HEK293 (cell line): ENCODE results near the gene CARD10.

Source experiments
- AEBP2 ChIP-seq: fragments of 450-650 bp; formaldehyde crosslinking; IDR thresholded peaks from 2 replicates; pipeline ENCODE4 v1.5.1; 2016; ENCODE audit warnings: missing biosample characterization, missing genetic modification characterization, borderline replicate concordance
- BCL6B ChIP-seq: fragments of 450-650 bp; formaldehyde crosslinking; IDR thresholded peaks from 2 replicates; pipeline ENCODE4 v1.5.1; 2017; ENCODE audit warnings: missing biosample characterization, missing genetic modification characterization
- EGR2 ChIP-seq: fragments of 450-650 bp; formaldehyde crosslinking; IDR thresholded peaks from 2 replicates; pipeline ENCODE4 v1.5.1; 2016; ENCODE audit warnings: low read depth, missing biosample characterization, missing genetic modification characterization
- GLIS2 ChIP-seq: fragments of 450-650 bp; formaldehyde crosslinking; IDR thresholded peaks from 2 replicates; pipeline ENCODE4 v1.5.1; 2016; ENCODE audit warnings: missing biosample characterization, missing genetic modification characterization
- IKZF3 ChIP-seq: fragments of 450-650 bp; IDR thresholded peaks from 2 replicates; pipeline ENCODE4 v1.5.0; 2018; ENCODE audit warnings: missing biosample characterization, mild to moderate bottlenecking, missing genetic modification characterization, moderate library complexity
- KLF17 ChIP-seq: fragments of 450-650 bp; formaldehyde crosslinking; IDR thresholded peaks from 2 replicates; pipeline ENCODE4 v1.5.1; 2016; ENCODE audit warnings: missing biosample characterization, missing genetic modification characterization
- REST ChIP-seq: fragments of 450-650 bp; formaldehyde crosslinking; IDR thresholded peaks from 2 replicates; pipeline ENCODE4 v1.5.1; 2016; ENCODE audit warnings: missing biosample characterization, missing genetic modification characterization
- SP2 ChIP-seq: fragments of 450-650 bp; formaldehyde crosslinking; IDR thresholded peaks from 2 replicates; pipeline ENCODE4 v1.5.1; 2016; ENCODE audit warnings: missing biosample characterization, missing genetic modification characterization
- TSHZ1 ChIP-seq: fragments of 450-650 bp; formaldehyde crosslinking; IDR thresholded peaks from 2 replicates; pipeline ENCODE4 v1.5.1; 2016; ENCODE audit warnings: missing biosample characterization, missing genetic modification characterization, borderline replicate concordance
- ZBTB17 ChIP-seq: fragments of 450-650 bp; formaldehyde crosslinking; IDR thresholded peaks from 2 replicates; pipeline ENCODE4 v1.5.1; 2016; ENCODE audit warnings: missing biosample characterization, missing genetic modification characterization
- ZNF114 ChIP-seq: fragments of 450-650 bp; formaldehyde crosslinking; IDR thresholded peaks from 2 replicates; pipeline ENCODE4 v1.5.0; 2017; ENCODE audit warnings: missing biosample characterization, missing genetic modification characterization
- ZNF148 ChIP-seq: fragments of 450-650 bp; formaldehyde crosslinking; IDR thresholded peaks from 2 replicates; pipeline ENCODE4 v1.5.0; 2017; ENCODE audit warnings: missing biosample characterization, missing genetic modification characterization, borderline replicate concordance
- ZNF18 ChIP-seq: fragments of 450-650 bp; formaldehyde crosslinking; IDR thresholded peaks from 2 replicates; pipeline ENCODE4 v1.5.1; 2016; ENCODE audit warnings: missing biosample characterization, missing genetic modification characterization
- ZNF24 ChIP-seq: fragments of 450-650 bp; formaldehyde crosslinking; IDR thresholded peaks from 2 replicates; pipeline ENCODE4 v1.5.1; 2016; ENCODE audit warnings: missing biosample characterization, missing genetic modification characterization
- ZNF280C ChIP-seq: fragments of 450-650 bp; formaldehyde crosslinking; IDR thresholded peaks from 2 replicates; pipeline ENCODE4 v1.5.1; 2016; ENCODE audit warnings: missing biosample characterization, missing genetic modification characterization
- ZNF341 ChIP-seq: fragments of 450-650 bp; formaldehyde crosslinking; IDR thresholded peaks from 2 replicates; pipeline ENCODE4; 2016; ENCODE audit warnings: low read depth, missing biosample characterization, missing genetic modification characterization
- ZNF366 ChIP-seq: fragments of 450-650 bp; formaldehyde crosslinking; conservative IDR thresholded peaks from 2 replicates; pipeline ENCODE4 v1.5.1; 2016; ENCODE audit warnings: missing biosample characterization, missing genetic modification characterization
- ZNF624 ChIP-seq: fragments of 450-650 bp; formaldehyde crosslinking; IDR thresholded peaks from 2 replicates; pipeline ENCODE4 v1.5.1; 2017; ENCODE audit warnings: missing biosample characterization, missing genetic modification characterization
- ZSCAN30 ChIP-seq: fragments of 450-650 bp; IDR thresholded peaks from 2 replicates; pipeline ENCODE4 v1.5.1; 2018; ENCODE audit warnings: missing biosample characterization, mild to moderate bottlenecking, missing genetic modification characterization, moderate library complexity

CARD10 gene

GRCh38 chr22:37514526-37515051 lies 4.6 kb downstream of the CARD10 start (continued):
- 0 out of 2 replicates have a peak, but pooled peaks have one; percentile 69 for TF ChIP-seq ZNF24 (tag by site-specific recombination)
- TF ChIP-seq AEBP2 = no peak
- no peak for TF ChIP-seq ZNF148 (tag by site-specific recombination)
- peak; percentile 99 for TF ChIP-seq ZNF341 (tag by site-specific recombination)
- no peak for TF ChIP-seq REST (tag by site-specific recombination)
- TF ChIP-seq ZNF280C (tag by site-specific recombination) = no peak
- TF ChIP-seq TSHZ1 (tag by site-specific recombination) = peak; percentile 42; the same call in 1 of the 2 replicates
- TF ChIP-seq EGR2 (tag by site-specific recombination) = peak; percentile 95
- no peak for TF ChIP-seq BCL6B (tag by site-specific recombination)
- 0 out of 2 replicates have a peak, but pooled peaks have one; percentile 11 for TF ChIP-seq ZNF624
- TF ChIP-seq ZBTB17 (tag by site-specific recombination) = peak; percentile 61
- peak; percentile 74 for TF ChIP-seq ZSCAN30
- peak; percentile 72 for TF ChIP-seq ZNF18 (tag by site-specific recombination)
- TF ChIP-seq ZNF114 (tag by site-specific recombination) = no peak
- no peak for TF ChIP-seq KLF17 (tag by site-specific recombination)
- TF ChIP-seq IKZF3 (tag by site-specific recombination) = peak; percentile 75
- TF ChIP-seq ZNF366 (tag by site-specific recombination) = no peak
- peak; percentile 71 for TF ChIP-seq GLIS2
- peak; percentile 31; the same call in 1 of the 2 replicates for TF ChIP-seq SP2 (tag by site-specific recombination)
